NOMO-1 (cell line): ENCODE data around the gene NCBP2L.

Experiments used
- DNase-seq, 2 experiments: peaks; one replicate each; lab custom pipeline; 2025; ENCODE audit not compliant: unreplicated experiment in 2 of 2; lab: John Stamatoyannopoulos, UW

NCBP2L gene

GRCh38 chrX:107777536-107777832 lies at the start of gene NCBP2L:
Gene NCBP2L (plus strand): TSS chrX:107777733. CDS start chrX:107794221, 16,488 bp downstream.
- DNase-seq, result no peak

DNA sequence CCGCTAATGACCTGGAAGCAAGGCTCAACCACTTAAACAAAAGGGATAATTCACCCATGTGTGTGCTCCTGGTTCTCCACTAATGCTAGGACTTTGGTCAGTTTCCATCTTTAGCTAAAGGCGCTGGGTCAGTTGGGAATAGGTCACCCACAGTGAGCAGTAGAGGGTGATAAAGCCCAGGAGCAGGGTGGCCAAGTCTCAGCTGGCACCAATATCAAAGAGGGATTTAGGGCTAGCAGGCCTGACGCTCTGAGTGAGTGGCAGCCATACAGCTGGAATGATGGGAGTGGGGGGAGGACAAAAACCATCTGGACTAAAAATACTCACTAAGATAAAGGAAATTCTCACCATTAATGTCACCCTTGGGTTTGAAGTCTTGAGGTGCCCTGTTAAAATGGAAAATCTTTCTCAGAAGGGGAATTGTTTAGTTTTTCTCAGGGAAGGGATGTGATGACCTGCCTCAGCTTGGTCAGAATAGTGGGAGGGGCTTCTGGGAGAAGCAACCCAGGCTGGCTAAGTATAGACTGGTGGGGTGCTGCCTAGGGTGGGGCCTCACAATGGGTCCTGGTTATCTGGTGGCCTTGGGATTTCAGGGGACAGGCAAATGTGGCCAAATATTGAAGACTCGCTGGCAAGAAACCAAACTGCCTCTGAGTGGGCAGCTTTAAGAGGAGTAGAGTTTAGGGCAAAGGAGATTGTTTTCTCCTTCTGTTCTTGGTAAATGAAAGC lies 49.0 kb upstream of the NCBP2L start:
- no peak for DNase-seq

DNA sequence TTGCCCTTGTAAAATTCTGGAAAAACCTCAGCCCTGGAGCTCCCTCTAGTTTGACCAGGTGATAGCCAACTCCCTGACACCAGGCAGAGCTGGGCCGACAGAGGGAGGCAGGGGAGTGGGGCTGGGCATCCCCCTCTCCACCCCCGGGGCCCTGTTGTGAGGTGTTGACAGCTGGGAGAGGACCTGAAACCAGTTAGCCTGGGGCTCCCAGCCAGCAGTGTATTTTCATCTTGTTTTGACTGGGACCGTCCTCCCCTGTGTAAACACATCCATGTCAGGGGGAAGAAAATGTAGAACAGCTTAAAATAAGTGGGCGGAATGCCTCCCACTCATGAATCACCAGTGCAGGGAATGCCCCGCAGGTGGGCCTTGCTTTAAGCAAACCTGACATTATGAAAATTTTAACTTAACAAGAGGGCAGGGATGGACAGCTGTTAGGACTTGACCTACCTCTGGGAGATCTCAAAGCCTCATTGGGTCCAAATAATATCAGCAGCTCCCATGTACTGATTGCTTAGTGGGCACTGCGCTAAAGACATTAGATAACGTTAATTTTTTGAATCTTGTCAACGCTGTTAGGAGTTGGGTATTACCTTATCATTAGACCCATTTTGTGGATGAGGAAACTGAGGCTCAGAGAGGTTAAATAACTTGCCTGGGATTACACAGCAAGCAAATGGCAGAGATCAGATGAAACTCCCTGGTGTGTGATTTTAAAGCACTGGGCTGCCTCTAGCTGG lies 47.8 kb upstream of the NCBP2L start:
- no peak for DNase-seq

DNA sequence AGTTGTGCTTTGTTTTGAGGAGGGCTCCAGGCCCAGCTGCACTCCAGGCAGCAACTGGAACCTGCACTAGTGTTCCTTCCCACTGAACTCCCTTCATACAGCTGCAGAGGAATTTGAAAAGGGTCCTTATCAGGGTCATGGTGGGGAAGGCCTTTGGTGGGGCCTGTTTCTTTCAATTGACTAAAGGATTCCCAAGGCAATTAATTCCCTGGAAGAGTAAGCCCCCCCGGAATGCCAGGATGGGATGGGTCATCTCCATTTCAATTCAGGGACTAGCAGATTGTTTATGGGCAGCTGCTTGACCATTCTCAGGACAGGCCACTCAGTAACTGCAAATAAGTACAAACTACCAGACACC lies 47.3 kb upstream of the NCBP2L start:
- DNase-seq, result no peak

DNA sequence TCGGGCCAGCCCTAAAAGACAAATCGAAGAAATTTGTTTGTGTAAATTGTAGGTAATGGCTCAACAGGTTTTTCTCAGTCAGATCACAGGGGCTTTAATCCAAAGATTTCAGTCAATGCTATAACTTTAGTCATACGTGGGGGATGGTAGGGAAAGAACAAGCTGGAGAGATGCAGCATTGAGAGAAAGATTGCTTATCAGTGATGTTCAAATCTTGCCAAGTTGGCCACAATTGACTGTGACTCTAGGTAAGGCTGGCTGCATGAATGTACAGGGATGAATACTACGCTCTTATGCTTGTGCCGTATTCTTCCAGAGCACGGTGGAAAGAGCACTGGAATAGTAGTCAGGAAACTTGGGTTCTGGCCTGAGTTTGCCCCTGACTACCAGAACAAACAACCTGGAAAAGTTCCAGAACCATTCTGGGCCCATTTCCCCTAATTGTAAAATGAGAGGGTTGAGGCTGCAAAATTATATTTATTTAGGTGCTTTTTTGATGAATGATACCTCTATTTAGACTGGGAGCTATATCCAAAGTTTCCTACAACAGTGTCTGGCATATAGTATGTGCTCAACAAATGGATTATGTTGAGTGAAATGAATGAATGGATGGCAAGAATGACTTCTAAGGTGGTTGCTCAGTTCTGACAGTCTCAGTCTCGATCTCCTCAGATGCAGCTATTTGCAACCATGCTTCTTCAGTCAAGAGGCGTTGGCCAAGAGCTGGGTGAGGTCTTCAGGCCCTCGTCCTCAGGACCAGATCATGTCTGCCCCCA lies 46.4 kb upstream of the NCBP2L start:
- no peak for DNase-seq

DNA sequence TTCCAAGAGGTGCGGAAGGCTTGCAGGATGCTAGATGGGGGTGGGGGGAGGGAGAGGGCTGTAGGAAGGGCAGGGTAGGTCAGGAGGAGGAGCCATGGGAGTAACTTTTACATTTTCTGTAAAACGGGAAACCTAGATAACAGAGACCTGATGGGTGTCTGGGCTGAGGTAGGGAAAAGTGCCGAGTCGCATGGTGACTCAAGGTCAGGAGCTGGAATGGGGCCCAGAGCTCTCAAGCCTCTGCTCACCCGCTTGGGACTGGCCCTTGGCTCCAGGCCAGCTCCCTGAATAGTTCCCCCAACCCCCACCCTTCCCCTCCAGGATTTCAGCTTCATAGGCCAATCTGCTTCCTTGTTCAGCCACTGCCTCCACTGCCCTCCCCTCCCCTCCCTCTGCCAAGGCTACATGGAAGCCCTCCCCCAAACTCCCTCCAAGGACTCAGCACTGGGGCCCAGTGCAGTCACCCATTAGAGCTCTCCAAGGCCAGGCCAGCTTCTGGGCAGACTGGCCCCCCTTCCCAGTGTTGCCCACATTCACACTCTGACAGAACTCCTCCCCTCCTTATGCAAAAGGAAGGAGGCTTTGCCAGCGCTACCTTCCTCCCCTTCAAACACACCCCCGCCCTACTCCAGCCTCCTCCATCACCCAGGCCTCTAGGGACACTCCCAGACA lies 45.6 kb upstream of the NCBP2L start:
- DNase-seq, result no peak

DNA sequence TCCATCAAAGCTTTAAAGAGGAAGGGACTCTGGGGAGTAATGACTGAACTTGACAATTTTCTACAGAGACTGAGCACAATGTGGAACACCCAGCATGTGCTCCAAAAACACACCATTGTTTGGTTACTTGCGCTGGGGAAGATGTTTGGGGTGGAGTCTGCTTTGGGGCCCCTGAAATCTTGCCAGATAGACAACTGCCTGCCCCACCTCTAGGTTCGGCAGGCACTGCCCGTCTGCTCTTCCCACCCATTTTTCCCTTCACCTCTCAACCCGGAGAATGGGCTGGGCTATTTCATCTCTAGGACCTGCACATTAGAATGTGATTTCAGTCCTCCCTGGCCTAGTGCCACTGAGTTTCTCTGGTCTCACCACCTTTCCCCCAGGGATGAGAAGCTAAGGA lies 43.8 kb upstream of the NCBP2L start:
- DNase-seq, result no peak

DNA sequence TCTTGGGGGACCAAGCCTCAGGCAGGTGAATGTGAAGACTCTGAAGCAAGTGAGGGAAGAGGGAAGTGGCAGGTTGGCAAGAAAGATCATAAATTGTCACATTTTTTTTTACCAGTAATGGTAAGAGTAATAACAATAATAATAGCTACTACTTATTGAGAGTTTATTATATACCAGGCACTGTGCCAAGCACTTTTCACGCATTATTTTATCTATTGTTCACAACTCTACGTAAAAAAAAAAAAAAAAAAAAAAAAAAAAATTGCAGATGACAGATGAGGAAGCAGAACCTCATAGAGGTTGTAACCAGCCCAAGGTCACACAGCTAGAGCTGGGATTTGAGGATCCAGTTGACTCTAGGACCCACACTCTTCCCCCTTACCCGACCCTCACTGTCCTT lies 42.9 kb upstream of the NCBP2L start:
- no peak for DNase-seq

DNA sequence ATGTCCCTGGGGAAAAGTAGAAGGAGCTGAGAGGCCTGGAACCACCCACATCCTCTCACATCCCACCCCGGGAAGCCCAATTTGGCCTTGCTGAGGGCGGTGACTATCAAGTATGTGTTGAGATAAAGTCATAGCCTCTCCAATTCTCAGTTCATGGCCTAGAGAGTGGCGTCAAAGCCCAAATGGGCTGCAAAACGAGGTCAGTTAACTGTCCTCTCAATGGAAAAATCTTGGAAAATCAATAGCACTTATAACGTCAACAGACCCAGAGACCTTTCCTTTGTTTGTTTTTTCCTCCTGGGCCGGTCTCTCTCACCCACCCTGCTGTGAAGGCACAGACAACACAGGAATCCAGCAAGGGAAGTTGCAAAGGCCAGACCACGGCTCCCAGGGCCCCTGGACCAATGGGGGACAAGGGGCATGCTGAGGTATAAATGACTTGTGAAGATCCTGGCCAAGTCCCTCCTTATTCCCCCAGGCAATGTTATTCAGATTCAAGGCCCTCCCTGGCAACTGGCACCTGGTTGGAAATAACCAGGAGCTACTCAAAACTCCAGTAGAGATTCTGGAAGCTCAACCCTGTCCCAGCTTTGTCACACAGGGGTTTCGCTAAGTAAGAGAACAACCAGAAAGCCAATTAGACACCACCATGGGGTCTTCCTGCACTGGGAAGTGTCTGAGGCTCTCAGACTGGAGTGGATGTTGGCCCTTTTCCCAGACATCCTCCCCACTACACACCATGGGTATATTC lies 40.6 kb upstream of the NCBP2L start:
- DNase-seq, result no peak

GRCh38 chrX:107738272-107738671 lies 39.3 kb upstream of the NCBP2L start:
- DNase-seq, result no peak

GRCh38 chrX:107738768-107739167 lies 38.8 kb upstream of the NCBP2L start:
- no peak for DNase-seq

DNA sequence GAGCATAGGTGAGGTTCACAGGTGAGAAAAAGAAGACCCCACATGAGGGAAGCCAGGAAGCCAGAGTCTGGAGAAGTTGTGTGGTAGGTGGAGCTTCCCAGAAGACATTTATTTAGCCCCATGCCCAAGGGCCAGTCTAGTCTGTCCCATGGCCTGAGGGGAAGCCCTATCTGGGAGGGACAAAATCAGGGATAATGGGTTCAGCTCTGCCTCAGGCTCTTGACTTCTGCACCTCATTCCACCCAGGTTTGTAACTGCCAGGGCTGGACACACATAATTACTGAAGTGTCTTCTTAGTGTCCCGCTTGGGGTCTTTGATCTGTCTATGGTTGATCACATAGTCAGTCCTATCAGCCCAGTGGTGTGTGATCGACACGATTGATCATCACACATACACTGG lies 38.0 kb upstream of the NCBP2L start:
- no peak for DNase-seq

DNA sequence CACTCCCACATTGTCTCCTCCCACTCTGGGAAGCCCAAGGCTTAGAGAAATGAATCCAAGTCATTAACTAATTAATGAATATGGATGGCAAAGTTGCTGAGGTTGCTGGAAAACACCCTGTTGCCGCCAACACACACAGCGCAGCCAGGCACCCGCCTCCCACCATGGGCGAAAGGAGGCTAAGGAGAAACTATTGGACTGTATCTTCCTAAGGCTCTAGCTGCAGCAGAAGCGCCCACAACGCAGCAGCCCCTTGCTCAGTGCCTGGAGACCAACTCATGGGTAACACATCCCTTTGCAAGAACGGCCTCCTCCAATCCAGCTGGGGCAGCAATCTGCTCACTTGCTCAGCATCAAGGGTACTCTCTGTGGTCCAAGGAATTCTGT lies 36.1 kb upstream of the NCBP2L start:
- DNase-seq, result no peak

- no peak for DNase-seq
Measured at GRCh38 chrX:107742700-107743191, 34.8 kb upstream of the NCBP2L start.

- no peak for DNase-seq
Measured at GRCh38 chrX:107743995-107744394, 33.5 kb upstream of the NCBP2L start.

- DNase-seq, result no peak
Measured at GRCh38 chrX:107744868-107745267, 32.7 kb upstream of the NCBP2L start.

GRCh38 chrX:107747596-107748161 lies 29.9 kb upstream of the NCBP2L start:
- DNase-seq, result no peak

- no peak for DNase-seq
Measured at GRCh38 chrX:107748506-107748905, 29.0 kb upstream of the NCBP2L start.

GRCh38 chrX:107750263-107750662 lies 27.3 kb upstream of the NCBP2L start:
- DNase-seq, result no peak

DNA sequence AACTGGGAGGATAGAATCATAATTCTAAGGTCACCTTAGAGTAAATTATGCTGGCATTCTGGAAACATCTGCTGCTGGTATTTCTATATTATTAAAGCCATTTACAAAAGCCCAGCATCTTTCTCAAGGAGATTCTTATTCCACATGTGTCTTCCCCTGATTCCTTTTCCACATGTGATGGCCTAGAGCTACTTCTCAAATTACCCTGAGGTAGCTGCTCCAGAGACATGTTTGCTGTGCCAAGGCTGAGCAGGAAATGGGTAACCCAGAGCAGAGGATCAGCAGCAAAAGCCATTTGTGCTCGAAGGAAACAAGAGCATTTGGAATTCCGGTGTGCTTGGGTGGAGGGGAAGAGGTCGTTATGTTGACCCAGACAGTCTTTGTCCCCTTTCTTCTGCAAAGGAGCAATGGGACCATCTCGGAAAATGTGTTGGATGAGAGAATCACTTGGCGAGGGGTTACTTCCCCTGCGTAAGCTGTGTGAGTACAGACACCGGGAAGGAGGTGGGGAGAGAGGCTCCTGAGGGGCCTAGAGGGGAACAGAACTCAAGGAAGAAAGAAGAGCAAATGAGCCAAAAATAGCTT lies 26.6 kb upstream of the NCBP2L start:
- DNase-seq, result no peak
